NCI-H1694 treated with DMSO at 0.1 percent for 48 hours (cell line): ENCODE data around the gene CEACAM5.
"Not testable (repeated sequence)": the region's sequence is repeated elsewhere in the genome, so short reads cannot be mapped to it uniquely, and the experiment has no call there.

Source experiments
- DNase-seq: peaks from one replicate; lab custom pipeline; 2025; lab: John Stamatoyannopoulos, UW

Gene CEACAM5

DNA sequence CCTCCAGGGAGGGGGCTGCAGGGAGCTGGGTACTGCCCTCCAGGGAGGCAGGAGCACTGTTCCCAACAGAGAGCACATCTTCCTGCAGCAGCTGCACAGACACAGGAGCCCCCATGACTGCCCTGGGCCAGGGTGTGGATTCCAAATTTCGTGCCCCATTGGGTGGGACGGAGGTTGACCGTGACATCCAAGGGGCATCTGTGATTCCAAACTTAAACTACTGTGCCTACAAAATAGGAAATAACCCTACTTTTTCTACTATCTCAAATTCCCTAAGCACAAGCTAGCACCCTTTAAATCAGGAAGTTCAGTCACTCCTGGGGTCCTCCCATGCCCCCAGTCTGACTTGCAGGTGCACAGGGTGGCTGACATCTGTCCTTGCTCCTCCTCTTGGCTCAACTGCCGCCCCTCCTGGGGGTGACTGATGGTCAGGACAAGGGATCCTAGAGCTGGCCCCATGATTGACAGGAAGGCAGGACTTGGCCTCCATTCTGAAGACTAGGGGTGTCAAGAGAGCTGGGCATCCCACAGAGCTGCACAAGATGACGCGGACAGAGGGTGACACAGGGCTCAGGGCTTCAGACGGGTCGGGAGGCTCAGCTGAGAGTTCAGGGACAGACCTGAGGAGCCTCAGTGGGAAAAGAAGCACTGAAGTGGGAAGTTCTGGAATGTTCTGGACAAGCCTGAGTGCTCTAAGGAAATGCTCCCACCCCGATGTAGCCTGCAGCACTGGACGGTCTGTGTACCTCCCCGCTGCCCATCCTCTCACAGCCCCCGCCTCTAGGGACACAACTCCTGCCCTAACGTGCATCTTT is 7.8 kb upstream of the CEACAM5 start:
- no peak for DNase-seq

DNA sequence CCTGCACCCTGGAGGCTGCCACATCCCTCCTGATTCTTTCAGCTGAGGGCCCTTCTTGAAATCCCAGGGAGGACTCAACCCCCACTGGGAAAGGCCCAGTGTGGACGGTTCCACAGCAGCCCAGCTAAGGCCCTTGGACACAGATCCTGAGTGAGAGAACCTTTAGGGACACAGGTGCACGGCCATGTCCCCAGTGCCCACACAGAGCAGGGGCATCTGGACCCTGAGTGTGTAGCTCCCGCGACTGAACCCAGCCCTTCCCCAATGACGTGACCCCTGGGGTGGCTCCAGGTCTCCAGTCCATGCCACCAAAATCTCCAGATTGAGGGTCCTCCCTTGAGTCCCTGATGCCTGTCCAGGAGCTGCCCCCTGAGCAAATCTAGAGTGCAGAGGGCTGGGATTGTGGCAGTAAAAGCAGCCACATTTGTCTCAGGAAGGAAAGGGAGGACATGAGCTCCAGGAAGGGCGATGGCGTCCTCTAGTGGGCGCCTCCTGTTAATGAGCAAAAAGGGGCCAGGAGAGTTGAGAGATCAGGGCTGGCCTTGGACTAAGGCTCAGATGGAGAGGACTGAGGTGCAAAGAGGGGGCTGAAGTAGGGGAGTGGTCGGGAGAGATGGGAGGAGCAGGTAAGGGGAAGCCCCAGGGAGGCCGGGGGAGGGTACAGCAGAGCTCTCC is 6.9 kb upstream of the CEACAM5 start:
- DNase-seq: no peak

DNA sequence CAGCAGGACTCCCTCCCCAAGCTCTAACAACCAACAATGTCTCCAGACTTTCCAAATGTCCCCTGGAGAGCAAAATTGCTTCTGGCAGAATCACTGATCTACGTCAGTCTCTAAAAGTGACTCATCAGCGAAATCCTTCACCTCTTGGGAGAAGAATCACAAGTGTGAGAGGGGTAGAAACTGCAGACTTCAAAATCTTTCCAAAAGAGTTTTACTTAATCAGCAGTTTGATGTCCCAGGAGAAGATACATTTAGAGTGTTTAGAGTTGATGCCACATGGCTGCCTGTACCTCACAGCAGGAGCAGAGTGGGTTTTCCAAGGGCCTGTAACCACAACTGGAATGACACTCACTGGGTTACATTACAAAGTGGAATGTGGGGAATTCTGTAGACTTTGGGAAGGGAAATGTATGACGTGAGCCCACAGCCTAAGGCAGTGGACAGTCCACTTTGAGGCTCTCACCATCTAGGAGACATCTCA is 6.2 kb upstream of the CEACAM5 start:
- DNase-seq: no peak

DNA sequence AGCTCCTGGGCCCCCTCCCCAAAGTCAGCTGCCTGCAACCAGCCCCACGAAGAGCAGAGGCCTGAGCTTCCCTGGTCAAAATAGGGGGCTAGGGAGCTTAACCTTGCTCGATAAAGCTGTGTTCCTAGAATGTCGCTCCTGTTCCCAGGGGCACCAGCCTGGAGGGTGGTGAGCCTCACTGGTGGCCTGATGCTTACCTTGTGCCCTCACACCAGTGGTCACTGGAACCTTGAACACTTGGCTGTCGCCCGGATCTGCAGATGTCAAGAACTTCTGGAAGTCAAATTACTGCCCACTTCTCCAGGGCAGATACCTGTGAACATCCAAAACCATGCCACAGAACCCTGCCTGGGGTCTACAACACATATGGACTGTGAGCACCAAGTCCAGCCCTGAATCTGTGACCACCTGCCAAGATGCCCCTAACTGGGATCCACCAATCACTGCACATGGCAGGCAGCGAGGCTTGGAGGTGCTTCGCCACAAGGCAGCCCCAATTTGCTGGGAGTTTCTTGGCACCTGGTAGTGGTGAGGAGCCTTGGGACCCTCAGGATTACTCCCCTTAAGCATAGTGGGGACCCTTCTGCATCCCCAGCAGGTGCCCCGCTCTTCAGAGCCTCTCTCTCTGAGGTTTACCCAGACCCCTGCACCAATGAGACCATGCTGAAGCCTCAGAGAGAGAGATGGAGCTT is 4.7 kb upstream of the CEACAM5 start:
- no peak for DNase-seq

DNA sequence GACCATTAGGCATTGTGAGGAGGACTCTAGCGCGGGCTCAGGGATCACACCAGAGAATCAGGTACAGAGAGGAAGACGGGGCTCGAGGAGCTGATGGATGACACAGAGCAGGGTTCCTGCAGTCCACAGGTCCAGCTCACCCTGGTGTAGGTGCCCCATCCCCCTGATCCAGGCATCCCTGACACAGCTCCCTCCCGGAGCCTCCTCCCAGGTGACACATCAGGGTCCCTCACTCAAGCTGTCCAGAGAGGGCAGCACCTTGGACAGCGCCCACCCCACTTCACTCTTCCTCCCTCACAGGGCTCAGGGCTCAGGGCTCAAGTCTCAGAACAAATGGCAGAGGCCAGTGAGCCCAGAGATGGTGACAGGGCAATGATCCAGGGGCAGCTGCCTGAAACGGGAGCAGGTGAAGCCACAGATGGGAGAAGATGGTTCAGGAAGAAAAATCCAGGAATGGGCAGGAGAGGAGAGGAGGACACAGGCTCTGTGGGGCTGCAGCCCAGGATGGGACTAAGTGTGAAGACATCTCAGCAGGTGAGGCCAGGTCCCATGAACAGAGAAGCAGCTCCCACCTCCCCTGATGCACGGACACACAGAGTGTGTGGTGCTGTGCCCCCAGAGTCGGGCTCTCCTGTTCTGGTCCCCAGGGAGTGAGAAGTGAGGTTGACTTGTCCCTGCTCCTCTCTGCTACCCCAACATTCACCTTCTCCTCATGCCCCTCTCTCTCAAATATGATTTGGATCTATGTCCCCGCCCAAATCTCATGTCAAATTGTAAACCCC is 2.8 kb upstream of the CEACAM5 start:
- no peak for DNase-seq

DNA sequence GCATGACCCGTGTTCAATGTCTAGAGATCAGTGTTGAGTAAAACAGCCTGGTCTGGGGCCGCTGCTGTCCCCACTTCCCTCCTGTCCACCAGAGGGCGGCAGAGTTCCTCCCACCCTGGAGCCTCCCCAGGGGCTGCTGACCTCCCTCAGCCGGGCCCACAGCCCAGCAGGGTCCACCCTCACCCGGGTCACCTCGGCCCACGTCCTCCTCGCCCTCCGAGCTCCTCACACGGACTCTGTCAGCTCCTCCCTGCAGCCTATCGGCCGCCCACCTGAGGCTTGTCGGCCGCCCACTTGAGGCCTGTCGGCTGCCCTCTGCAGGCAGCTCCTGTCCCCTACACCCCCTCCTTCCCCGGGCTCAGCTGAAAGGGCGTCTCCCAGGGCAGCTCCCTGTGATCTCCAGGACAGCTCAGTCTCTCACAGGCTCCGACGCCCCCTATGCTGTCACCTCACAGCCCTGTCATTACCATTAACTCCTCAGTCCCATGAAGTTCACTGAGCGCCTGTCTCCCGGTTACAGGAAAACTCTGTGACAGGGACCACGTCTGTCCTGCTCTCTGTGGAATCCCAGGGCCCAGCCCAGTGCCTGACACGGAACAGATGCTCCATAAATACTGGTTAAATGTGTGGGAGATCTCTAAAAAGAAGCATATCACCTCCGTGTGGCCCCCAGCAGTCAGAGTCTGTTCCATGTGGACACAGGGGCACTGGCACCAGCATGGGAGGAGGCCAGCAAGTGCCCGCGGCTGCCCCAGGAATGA is 1.5 kb upstream of the CEACAM5 start:
- peak; percentile 44 for DNase-seq

DNA sequence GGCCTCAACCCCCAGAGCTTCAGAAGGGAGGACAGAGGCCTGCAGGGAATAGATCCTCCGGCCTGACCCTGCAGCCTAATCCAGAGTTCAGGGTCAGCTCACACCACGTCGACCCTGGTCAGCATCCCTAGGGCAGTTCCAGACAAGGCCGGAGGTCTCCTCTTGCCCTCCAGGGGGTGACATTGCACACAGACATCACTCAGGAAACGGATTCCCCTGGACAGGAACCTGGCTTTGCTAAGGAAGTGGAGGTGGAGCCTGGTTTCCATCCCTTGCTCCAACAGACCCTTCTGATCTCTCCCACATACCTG is 969 bp upstream of the CEACAM5 start:
- no peak for DNase-seq

DNA sequence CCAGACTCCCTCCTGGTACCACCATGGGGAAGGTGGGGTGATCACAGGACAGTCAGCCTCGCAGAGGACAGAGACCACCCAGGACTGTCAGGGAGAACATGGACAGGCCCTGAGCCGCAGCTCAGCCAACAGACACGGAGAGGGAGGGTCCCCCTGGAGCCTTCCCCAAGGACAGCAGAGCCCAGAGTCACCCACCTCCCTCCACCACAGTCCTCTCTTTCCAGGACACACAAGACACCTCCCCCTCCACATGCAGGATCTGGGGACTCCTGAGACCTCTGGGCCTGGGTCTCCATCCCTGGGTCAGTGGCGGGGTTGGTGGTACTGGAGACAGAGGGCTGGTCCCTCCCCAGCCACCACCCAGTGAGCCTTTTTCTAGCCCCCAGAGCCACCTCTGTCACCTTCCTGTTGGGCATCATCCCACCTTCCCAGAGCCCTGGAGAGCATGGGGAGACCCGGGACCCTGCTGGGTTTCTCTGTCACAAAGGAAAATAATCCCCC is 505 bp upstream of the CEACAM5 start:
- no peak for DNase-seq

DNA sequence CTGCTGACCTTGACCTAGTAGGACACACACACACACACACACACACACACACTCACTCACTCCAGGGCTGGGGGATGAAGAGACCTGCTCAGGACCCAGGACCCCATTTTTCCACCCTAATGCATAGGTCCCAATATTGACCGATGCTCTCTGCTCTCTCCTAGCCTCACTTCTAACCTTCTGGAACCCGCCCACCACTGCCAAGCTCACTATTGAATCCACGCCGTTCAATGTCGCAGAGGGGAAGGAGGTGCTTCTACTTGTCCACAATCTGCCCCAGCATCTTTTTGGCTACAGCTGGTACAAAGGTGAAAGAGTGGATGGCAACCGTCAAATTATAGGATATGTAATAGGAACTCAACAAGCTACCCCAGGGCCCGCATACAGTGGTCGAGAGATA is 1.1 kb downstream of the CEACAM5 start:
- not testable (repeated sequence) for DNase-seq

DNA sequence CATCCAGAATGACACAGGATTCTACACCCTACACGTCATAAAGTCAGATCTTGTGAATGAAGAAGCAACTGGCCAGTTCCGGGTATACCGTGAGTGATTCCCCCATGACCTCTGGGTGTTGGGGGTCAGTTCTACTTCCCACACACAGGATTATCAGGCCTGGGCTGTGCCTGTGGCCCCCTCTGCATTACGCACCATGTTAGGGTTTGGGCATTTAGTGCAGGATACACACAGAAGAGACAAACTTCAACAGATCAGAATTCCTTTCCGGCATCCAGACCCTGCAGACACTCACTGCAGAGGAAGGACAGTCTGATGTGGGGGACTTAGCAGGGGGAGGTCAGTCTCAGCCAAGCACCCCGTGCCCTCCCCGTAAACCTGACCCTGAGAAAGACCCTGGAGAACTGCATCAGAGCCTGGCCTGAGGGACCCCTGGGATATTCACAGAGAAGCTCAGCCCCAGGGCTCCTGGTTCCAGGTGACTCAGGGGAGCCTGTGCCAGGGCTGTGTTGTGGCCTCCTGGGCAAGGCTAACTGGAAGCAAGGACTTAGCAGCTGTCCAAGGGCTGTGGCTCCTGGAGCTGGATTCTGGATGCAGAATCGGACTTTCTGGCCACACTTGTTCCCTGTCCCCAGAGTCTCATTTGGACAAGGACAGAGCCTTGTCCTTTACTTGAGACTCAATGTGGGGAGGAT is 1.7 kb downstream of the CEACAM5 start:
- no peak for DNase-seq

DNA sequence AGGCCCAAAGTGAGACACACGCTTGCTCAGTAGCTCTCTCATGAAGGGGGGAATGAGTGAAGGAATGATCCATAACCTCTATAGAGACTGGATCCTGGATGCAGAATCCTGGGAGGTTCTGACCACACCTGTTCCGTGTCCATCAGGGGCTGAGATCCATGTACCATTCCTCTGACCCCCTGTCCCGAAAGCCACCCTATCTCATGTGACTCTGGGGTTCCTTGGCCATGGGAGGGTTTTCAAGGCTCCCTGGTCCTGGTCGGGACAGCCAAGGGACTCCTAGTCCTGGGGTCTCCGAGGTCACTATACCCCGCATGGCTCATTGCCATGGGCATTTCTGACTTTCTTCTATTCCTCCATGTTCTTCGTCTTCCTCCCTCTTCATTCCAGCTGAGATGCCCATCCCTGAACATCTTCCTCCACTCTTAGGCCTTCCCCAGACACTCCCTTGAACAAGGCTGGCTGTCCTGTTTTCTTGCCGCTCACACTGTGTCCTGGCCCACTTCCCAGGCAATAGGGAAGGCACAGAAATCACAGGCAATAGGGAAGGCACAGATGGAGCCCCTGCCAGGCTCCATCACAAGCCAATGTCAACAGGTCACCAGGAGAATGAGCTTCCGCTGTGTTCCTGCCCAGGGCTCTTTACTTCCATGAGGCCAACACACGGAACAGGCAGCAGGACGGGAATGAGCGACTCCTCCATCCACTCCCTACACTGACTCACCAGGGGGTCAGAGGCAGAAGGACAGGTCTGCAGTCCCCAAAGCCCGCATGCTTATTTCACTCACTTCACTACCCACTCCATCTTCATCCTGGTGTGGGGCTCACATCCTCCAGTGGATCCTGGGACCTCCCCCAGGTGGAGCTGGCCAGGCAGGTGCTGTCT is 3.2 kb downstream of the CEACAM5 start:
- DNase-seq: no peak

DNA sequence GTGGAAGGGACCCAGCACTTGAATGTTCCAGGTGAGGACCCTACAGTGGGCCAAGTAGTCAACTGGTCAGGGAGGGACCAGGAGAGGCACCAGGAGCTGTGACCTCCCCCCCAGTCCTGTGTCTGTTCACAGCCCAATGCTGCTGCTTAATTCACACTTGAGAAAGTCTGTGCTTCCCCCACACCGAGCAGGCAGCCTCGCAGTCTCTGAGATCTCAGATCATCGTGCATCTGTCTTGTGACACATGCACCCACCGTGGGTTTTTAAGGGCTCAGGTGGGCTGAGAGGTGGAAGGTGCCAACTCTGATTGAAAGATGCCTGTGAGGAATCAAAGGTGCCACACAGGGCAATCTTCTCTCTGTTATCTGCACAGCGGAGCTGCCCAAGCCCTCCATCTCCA is 6.2 kb downstream of the CEACAM5 start:
- DNase-seq: no peak

DNA sequence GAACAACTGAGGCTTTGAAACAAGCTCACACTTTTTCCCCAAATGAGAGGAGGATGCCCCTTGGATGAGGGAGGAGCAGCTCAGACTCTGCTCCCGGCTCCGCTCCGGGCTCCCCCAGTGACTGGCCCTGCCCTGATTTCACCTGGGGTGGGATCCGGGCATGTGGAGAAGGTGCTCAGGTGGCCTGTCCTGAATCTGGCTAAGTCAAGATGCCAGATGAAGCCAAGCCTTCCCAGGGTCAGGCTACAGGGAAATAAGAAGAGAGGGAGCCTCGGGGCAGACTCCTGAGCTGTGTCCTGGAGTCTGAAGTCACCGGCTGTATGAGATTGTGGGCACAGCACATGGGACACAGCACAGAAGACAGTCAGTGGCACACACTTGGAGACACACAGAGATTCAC is 10.3 kb downstream of the CEACAM5 start:
- no peak for DNase-seq

DNA sequence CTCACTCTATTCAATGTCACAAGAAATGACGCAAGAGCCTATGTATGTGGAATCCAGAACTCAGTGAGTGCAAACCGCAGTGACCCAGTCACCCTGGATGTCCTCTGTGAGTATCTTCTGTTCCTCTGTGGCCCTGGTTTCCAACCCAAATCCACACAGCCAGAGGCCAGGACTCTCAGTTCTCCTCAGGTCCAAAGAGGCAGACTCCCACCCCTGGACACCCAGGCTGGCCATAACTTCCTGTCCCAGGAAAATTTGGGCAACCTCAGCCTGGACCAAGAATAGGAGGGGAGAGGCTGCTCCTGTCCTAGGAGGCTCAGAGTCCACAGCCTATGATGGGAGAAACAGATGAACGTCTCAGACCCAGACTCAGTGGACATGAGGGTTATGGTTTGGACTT is 11.7 kb downstream of the CEACAM5 start:
- no peak for DNase-seq

DNA sequence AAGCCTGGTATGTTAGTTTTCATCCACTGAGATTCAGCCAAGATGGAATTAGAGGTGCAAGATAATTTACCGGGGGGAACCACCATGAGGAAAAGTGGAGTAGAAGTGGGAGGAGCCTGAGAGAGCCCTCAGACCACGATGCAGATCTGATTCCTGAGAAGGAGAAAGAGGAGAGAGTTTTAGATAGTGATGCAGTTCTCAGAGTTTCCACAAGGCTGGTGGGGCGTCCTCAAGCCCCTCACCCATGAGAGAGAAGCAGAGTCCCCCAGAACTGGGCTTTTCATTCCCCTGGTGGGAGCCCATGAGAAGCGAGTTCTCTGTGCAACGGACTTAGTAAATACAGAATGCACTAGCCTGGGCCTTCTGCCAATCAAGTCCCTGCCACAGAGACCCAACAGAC is 18.1 kb downstream of the CEACAM5 start:
- DNase-seq: no peak

DNA sequence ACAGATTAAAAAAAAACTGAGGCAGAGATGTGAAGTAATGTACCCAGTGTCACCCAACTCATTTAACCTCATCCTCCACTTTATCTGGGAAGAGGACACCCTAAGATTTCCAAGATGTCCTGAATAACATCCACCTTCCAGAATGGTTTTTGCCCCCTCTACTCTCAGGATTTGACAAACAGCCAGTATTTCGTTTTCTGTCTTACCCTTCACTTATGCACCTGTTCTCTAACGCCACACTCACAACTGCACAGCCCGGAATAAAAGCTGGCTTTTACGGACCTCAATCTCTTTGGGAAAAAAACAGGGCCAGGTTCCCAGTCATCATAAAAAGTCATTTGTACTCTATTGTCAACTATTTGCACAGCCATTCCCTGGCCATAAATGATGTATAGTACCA is 25.7 kb downstream of the CEACAM5 start:
- no peak for DNase-seq

DNA sequence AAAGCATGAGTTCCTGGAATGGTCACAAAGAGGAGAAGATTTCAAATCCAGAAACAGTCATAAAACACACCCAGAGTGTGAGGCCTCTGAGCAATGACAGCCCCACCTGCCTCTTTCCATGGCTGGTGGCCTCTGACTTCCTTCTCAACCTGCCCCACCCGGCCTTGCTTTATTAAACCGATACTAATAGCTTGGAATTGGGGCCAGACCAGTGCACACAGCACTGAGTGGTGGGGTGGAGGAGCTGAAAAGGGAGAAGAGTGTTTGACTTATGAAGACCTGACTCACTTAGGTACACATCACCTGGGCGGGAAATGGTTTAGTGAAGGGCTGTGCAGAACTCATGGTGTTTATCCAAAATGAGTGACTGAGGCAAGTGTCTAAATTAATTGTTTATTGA is 26.2 kb downstream of the CEACAM5 start:
- no peak for DNase-seq

DNA sequence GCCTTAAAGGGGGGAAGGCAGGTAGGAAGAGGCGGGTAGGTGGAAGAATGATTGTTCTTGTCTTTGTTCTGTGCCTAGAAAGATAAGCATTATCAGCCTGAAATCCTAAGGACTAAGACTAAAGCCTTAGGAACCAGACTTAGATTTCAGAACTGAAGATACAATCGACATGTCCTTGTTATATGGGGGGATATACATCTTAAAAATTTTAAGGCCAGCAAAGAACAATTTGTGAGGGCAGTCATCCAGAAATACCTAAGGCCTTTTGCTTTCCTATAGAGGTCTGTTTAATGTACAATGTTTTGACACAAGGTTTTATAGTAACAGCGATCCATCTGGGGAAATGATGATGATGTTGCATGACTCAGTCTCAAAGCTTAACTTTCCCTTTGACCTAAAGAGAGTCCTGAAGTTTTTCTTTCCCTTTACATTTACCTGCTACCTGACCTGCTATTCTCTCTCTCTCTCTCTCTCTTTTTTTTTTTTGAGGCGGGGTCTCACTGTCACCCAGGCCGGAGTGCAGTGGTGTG is 26.7 kb downstream of the CEACAM5 start:
- no peak for DNase-seq

DNA sequence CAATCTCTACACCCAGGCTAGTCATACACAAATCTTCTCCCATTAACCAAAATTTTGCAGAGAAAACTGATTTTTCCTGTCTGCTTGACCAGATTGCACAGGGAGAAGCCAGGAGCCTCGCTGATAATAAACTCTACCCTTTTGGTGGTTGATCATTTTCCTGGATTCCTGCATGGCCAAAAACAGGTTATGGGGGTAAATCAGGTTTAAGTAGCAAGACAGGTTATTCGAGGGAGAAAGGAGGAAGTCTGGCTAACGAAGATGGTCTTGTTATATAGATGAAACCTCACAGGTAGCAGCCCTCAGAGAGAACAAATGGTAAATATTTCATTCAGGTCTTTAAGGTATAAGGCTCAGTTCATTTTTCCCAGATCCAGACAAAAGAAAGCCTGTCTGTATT is 30.9 kb downstream of the CEACAM5 start:
- DNase-seq: no peak
